GM10847 (cell line): ENCODE measurements around the gene CATSPER1.

Source experiments
- POLR2A ChIP-seq: IDR thresholded peaks from 2 replicates; pipeline ENCODE4 v1.6.1; 2011; ENCODE audit not compliant: insufficient read length; ENCODE audit errors: extremely low read depth

The CATSPER1 gene

GRCh38 chr11:66003291-66003690, 23.0 kb downstream of the CATSPER1 start:
- TF ChIP-seq POLR2A: no peak

GRCh38 chr11:66002648-66003225, 23.5 kb downstream of the CATSPER1 start:
- TF ChIP-seq POLR2A: no peak

GRCh38 chr11:66001942-66002647, 24.2 kb downstream of the CATSPER1 start, which contains the start of the genes BANF1 and EIF1AD:
Gene BANF1 (plus strand): TSS chr11:66002503. CDS start chr11:66003251, 748 bp downstream.
Gene EIF1AD (minus strand): TSS chr11:66002157. CDS start chr11:66000389, 1,768 bp downstream.
- TF ChIP-seq POLR2A: peak; percentile 75

- no peak for TF ChIP-seq POLR2A
Measured at GRCh38 chr11:65997286-65997685, 29.0 kb downstream of the CATSPER1 start.

GRCh38 chr11:65992056-65992455, 34.2 kb downstream of the CATSPER1 start:
- TF ChIP-seq POLR2A: no peak

- no peak for TF ChIP-seq POLR2A
Measured at GRCh38 chr11:65988791-65989592, 37.3 kb downstream of the CATSPER1 start.

- no peak for TF ChIP-seq POLR2A
Measured at GRCh38 chr11:65987336-65987735, 38.9 kb downstream of the CATSPER1 start.

GRCh38 chr11:65983589-65983987, 42.7 kb downstream of the CATSPER1 start:
- no peak for TF ChIP-seq POLR2A

- TF ChIP-seq POLR2A: no peak
Measured at GRCh38 chr11:65982824-65983588, 43.3 kb downstream of the CATSPER1 start.

- TF ChIP-seq POLR2A: no peak
Measured at GRCh38 chr11:65981972-65982823, 44.1 kb downstream of the CATSPER1 start.

- no peak for TF ChIP-seq POLR2A
Measured at GRCh38 chr11:65981101-65981740, 45.1 kb downstream of the CATSPER1 start.

GRCh38 chr11:65979261-65979759, 47.0 kb downstream of the CATSPER1 start:
- no peak for TF ChIP-seq POLR2A

- TF ChIP-seq POLR2A: no peak
Measured at GRCh38 chr11:65978391-65979238, 47.7 kb downstream of the CATSPER1 start.
